K562 (cell line): ENCODE measurements around the gene KIAA0319L. TPM values are rescaled to one million over a fixed set of nuclear protein-coding genes. Genes with fewer than 3 reads are reported as not detected.

Source experiments
- ARID1B ChIP-seq: fragments of 450-650 bp; IDR thresholded peaks from 2 replicates; pipeline ENCODE4 v1.6.1; 2016; ENCODE audit warnings: antibody characterized with exemption, mild to moderate bottlenecking, inconsistent platforms
- BRCA1 ChIP-seq, 2 experiments: fragments of 450-650 bp in 1 of 2; sonication (generic) in 1 of 2; formaldehyde crosslinking in 1 of 2; IDR thresholded peaks; 2 replicates each; pipeline versions ENCODE4 v1.5.0 to v1.6.1; 2017 to 2020; ENCODE audit warnings: mild to moderate bottlenecking in 1 of 2, missing genetic modification reagents in 1 of 2
- CHD1 ChIP-seq: fragments of 200-600 bp; sonication (generic); IDR thresholded peaks from one replicate; pipeline ENCODE4 v1.6.1; 2012; ENCODE audit warnings: mild to moderate bottlenecking, moderate library complexity, low read length, inconsistent platforms
- IFI16 ChIP-seq: fragments of 250-450 bp; sonication (Bioruptor Pico); IDR thresholded peaks from 2 replicates; pipeline ENCODE4 v2.1.2; 2022; ENCODE audit warnings: mild to moderate bottlenecking, inconsistent platforms
- MTA3 ChIP-seq: fragments of 450-650 bp; formaldehyde crosslinking; IDR thresholded peaks from 2 replicates; pipeline ENCODE4 v1.6.1; 2017; ENCODE audit warnings: mild to moderate bottlenecking, borderline replicate concordance
- NFIC ChIP-seq: fragments of 450-650 bp; IDR thresholded peaks from 2 replicates; pipeline ENCODE4 v1.6.1; 2017; ENCODE audit warnings: mild to moderate bottlenecking, inconsistent platforms
- SLC30A9 ChIP-seq: fragments of 250-450 bp; sonication (Bioruptor Pico); IDR thresholded peaks from 2 replicates; pipeline ENCODE4 v1.8.0; 2022; ENCODE audit warnings: mild to moderate bottlenecking, moderate library complexity
- ZFP1 ChIP-seq: fragments of 450-650 bp; formaldehyde crosslinking; IDR thresholded peaks from 2 replicates; pipeline ENCODE4 v1.4.0; 2020; ENCODE audit warnings: mild to moderate bottlenecking, mixed read lengths
- ZNF75A ChIP-seq: fragments of 450-650 bp; formaldehyde crosslinking; IDR thresholded peaks from 2 replicates; pipeline ENCODE4 v1.4.0; 2020; ENCODE audit warnings: mild to moderate bottlenecking
- ZNF76 ChIP-seq: fragments of 250-450 bp; sonication (Bioruptor Pico); IDR thresholded peaks from 2 replicates; pipeline ENCODE4 v1.4.0; 2020; ENCODE audit warnings: mild to moderate bottlenecking, moderate library complexity, borderline replicate concordance
- polyA plus RNA-seq, 8 experiments: library from polyadenylated mRNA; depleted of rRNA in 4 of 8; stranded (reverse) in 5 of 8; unstranded in 3 of 8; fragments of >200 nt; fragmentation: Nextera tagmentation in 2 of 8; fragmentation: Illumina TruSeq in 1 of 8; extraction: Ambion mirVana in 2 of 8; extraction: Trizol in 1 of 8; gene quantifications; 2 replicates each; pipeline versions ENCODE4 v1.2.1 to v1.2.3, GENCODE V29; 2011 to 2014; ENCODE audit warnings: inconsistent platforms in 1 of 8, missing spikeins in 1 of 8
- total RNA-seq, 7 experiments: library from RNA; depleted of rRNA in 6 of 7; stranded (reverse); fragments of >200 nt in 6 of 7; fragmentation: Illumina TruSeq in 2 of 7; extraction: Trizol in 2 of 7; gene quantifications; 2 replicates each; pipeline versions ENCODE4 v1.2.1 to v1.2.3, GENCODE V29; 2011 to 2021; ENCODE audit warnings: low replicate concordance in 1 of 7
- TF ChIP-seq, protein P1 (sequence below), 3 experiments: IDR thresholded peaks in 2 of 3; conservative IDR thresholded peaks in 1 of 3; 2 replicates each; pipeline ENCODE4 v1.5.1; 2011 to 2012; ENCODE audit warnings: low read length in 3 of 3, mild to moderate bottlenecking in 3 of 3, control low read depth in 2 of 3, improper control_type of control experiment in 1 of 3, inconsistent platforms in 1 of 3, low read depth in 1 of 3, mixed read lengths in 1 of 3, moderate library complexity in 1 of 3; ENCODE audit not compliant: insufficient read depth in 2 of 3
- TF ChIP-seq, protein P2 (sequence below): sonication (generic); formaldehyde crosslinking; IDR thresholded peaks from 2 replicates; pipeline ENCODE4 v1.9.0; 2022; ENCODE audit warnings: mild to moderate bottlenecking, missing genetic modification reagents
- TF ChIP-seq, protein P3 (sequence below): fragments of 250-450 bp; sonication (Bioruptor Pico); IDR thresholded peaks from 2 replicates; pipeline ENCODE4 v1.5.0; 2021; ENCODE audit warnings: mild to moderate bottlenecking, moderate library complexity
- TF ChIP-seq, protein P4 (sequence below): fragments of 450-650 bp; formaldehyde crosslinking; IDR thresholded peaks from 2 replicates; pipeline ENCODE4 v1.4.0; 2020; ENCODE audit warnings: mild to moderate bottlenecking, moderate library complexity
- TF ChIP-seq, protein P5 (sequence below), 2 experiments: fragments of 150-350 bp in 1 of 2; IDR thresholded peaks; 2 replicates each; pipeline ENCODE4 v1.6.1; 2012 to 2016; ENCODE audit warnings: low read depth in 2 of 2, low read length in 2 of 2, mild to moderate bottlenecking in 1 of 2, moderate library complexity in 1 of 2

Gene KIAA0319L
- total and polyA plus RNA-seq, 9 of the 15 experiments (the other 6 are each of a cell fraction or from before 2014, with no cell fraction given), result 2.4 to 51.7 (median 27.4) TPM

DNA sequence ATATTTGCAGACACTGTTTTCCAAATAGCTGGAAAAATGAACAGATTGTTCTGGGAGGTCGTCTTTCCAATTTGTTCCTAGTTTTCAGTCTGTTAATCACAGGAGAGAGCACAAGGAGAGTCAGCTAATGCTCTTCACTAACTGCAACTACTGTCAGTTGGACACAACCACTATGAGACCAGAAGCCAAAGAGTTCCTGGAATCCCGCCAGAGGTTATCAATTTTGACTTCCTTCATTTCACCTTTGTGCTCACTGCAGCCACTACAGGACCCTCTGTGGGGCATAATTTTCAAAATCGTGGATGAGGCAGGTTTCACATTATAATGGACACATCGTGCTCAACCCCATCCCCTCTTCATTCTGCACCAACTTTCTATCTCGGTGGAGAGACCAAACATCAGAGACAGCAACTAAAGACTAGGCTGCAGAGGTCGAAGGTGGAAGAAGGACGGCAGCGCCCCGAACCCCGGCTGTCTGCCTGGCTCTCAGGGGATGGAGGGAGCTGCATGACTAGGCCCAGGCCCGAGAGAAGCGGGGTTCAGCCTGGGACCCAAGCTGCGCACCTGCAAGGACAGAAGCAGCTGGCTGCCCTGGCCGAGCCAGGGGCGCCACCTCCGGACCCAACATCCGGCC, 602 bp downstream of the KIAA0319L start (continued):
- TF ChIP-seq, protein P1, sequence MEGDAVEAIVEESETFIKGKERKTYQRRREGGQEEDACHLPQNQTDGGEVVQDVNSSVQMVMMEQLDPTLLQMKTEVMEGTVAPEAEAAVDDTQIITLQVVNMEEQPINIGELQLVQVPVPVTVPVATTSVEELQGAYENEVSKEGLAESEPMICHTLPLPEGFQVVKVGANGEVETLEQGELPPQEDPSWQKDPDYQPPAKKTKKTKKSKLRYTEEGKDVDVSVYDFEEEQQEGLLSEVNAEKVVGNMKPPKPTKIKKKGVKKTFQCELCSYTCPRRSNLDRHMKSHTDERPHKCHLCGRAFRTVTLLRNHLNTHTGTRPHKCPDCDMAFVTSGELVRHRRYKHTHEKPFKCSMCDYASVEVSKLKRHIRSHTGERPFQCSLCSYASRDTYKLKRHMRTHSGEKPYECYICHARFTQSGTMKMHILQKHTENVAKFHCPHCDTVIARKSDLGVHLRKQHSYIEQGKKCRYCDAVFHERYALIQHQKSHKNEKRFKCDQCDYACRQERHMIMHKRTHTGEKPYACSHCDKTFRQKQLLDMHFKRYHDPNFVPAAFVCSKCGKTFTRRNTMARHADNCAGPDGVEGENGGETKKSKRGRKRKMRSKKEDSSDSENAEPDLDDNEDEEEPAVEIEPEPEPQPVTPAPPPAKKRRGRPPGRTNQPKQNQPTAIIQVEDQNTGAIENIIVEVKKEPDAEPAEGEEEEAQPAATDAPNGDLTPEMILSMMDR (IDR thresholded peaks at IDR 0.05 in 2 of 3, conservative IDR thresholded peaks at IDR 0.05 in 1 of 3; ENCODE audit: insufficient read depth in 2 of 3, low read depth in 1 of 3, low read length in 3 of 3), result peak in 1 of 3 experiments; percentile 27; a peak in 1 of 6 replicates
- TF ChIP-seq BRCA1 (IDR thresholded peaks at IDR 0.05) (no peak), BRCA1 (CRISPR knock-in tag; IDR thresholded peaks at IDR 0.05) (0 out of 2 replicates have a peak, but pooled peaks have one; percentile 20), MTA3 (0 out of 2 replicates have a peak, but pooled peaks have one; percentile 10), SLC30A9 (no peak), IFI16 (no peak), ZNF75A (CRISPR knock-in tag) (no peak), NFIC (peak; percentile 79), ARID1B (0 out of 2 replicates have a peak, but pooled peaks have one; percentile 5), ZNF76 (CRISPR knock-in tag) (no peak), CHD1 (peak; percentile 65), ZFP1 (CRISPR knock-in tag) (0 out of 2 replicates have a peak, but pooled peaks have one; percentile 5)
- TF ChIP-seq, protein P2, sequence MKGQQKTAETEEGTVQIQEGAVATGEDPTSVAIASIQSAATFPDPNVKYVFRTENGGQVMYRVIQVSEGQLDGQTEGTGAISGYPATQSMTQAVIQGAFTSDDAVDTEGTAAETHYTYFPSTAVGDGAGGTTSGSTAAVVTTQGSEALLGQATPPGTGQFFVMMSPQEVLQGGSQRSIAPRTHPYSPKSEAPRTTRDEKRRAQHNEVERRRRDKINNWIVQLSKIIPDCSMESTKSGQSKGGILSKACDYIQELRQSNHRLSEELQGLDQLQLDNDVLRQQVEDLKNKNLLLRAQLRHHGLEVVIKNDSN (CRISPR knock-in tag), result no peak
- TF ChIP-seq, protein P3, sequence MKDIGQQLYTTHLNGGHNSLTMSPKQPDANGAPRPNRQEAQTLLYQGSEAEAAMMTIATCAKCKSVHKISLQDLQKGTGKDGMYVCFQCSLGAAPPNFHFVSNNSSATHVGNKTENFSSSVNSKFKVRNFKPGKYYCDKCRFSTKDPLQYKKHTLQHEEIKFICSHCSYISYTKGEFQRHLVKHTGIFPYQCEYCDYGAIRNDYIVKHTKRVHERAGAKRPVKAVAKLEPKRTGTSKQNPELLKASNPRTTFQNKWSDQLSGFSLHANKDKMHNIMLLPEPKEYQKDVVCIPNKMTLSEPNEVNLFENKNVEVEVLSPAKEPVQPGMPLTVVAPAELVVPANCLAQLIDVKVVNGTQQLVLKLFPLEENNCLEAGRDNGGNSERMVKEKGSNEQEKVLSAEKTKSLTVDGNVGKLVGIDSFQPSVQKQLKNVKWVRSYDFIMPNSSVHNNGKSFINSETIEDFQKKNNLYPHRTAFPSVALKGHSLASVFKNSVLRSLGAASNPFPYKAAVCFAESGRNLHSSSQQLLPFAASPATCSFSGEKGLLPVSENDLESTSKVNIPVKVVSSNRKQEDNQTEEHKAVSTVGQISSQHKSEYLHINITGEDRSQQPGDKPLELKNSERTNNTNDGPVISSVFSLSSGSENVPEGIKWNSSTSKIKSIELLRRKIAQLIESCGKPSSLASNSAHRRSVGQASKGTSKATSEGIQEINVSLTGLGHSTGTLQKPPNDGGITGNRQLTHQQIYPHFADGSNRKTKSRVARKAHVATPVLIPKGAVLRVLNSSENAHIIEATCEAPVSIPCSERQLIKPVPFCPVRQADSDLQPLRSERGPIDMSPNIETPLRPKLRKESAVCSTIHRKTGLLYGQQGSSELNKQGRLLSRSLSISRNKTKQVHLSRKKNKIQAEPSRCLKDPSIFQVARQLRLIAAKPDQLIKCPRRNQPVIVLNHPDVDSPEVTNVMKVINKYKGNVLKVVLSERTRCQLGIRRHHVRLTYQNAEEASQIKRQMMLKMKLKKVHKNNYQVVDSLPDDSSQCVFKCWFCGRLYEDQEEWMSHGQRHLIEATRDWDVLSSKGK, result no peak
- TF ChIP-seq, protein P4, sequence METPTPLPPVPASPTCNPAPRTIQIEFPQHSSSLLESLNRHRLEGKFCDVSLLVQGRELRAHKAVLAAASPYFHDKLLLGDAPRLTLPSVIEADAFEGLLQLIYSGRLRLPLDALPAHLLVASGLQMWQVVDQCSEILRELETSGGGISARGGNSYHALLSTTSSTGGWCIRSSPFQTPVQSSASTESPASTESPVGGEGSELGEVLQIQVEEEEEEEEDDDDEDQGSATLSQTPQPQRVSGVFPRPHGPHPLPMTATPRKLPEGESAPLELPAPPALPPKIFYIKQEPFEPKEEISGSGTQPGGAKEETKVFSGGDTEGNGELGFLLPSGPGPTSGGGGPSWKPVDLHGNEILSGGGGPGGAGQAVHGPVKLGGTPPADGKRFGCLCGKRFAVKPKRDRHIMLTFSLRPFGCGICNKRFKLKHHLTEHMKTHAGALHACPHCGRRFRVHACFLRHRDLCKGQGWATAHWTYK (CRISPR knock-in tag), result no peak
- TF ChIP-seq, protein P5, sequence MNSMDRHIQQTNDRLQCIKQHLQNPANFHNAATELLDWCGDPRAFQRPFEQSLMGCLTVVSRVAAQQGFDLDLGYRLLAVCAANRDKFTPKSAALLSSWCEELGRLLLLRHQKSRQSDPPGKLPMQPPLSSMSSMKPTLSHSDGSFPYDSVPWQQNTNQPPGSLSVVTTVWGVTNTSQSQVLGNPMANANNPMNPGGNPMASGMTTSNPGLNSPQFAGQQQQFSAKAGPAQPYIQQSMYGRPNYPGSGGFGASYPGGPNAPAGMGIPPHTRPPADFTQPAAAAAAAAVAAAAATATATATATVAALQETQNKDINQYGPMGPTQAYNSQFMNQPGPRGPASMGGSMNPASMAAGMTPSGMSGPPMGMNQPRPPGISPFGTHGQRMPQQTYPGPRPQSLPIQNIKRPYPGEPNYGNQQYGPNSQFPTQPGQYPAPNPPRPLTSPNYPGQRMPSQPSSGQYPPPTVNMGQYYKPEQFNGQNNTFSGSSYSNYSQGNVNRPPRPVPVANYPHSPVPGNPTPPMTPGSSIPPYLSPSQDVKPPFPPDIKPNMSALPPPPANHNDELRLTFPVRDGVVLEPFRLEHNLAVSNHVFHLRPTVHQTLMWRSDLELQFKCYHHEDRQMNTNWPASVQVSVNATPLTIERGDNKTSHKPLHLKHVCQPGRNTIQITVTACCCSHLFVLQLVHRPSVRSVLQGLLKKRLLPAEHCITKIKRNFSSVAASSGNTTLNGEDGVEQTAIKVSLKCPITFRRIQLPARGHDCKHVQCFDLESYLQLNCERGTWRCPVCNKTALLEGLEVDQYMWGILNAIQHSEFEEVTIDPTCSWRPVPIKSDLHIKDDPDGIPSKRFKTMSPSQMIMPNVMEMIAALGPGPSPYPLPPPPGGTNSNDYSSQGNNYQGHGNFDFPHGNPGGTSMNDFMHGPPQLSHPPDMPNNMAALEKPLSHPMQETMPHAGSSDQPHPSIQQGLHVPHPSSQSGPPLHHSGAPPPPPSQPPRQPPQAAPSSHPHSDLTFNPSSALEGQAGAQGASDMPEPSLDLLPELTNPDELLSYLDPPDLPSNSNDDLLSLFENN (IDR thresholded peaks at IDR 0.05; ENCODE audit: low read depth in 2 of 2, low read length in 2 of 2), result no peak
